RWPE2 (cell line): Measurements from ENCODE around the gene USF2.
"Not testable (repeated sequence)": the region's sequence is repeated elsewhere in the genome, so short reads cannot be mapped to it uniquely, and the experiment has no call there.

ENCODE experiments used
- ATAC-seq: fragments of 200-7000 bp; cut with Tn5 transposase; 3 replicates; pipeline ENCODE4 v1.9.1; 2021; ENCODE audit warnings: low read depth
- DNase-seq: peaks from one replicate; pipeline ENCODE4 v3.0.0-alpha.2; 2020; ENCODE audit warnings: low spot score
- H3K27ac ChIP-seq: fragments of 450-650 bp; 2 replicates; pipeline ENCODE4 v1.5.1; 2017; ENCODE audit warnings: mild to moderate bottlenecking; ENCODE audit not compliant: poor library complexity, severe bottlenecking
- H3K27me3 ChIP-seq: fragments of 250-450 bp; sonication (Bioruptor Pico); 2 replicates; pipeline ENCODE4 v1.5.1; 2021; ENCODE audit warnings: mild to moderate bottlenecking, moderate library complexity; ENCODE audit not compliant: insufficient read depth, poor library complexity, severe bottlenecking
- H3K36me3 ChIP-seq: fragments of 250-450 bp; sonication (Bioruptor Pico); 2 replicates; pipeline ENCODE4 v1.5.1; 2020; ENCODE audit warnings: low read depth, mild to moderate bottlenecking, moderate library complexity
- H3K4me1 ChIP-seq: fragments of 250-450 bp; sonication (Bioruptor Pico); 2 replicates; pipeline ENCODE4 v1.5.1; 2021; ENCODE audit warnings: mild to moderate bottlenecking, moderate library complexity; ENCODE audit not compliant: insufficient read depth, poor library complexity, severe bottlenecking
- H3K4me3 ChIP-seq: fragments of 250-450 bp; sonication (Bioruptor Pico); 2 replicates; pipeline ENCODE4 v1.5.1; 2021; ENCODE audit warnings: mild to moderate bottlenecking, moderate library complexity; ENCODE audit not compliant: severe bottlenecking
- H3K9me3 ChIP-seq: fragments of 250-450 bp; sonication (Bioruptor Pico); 2 replicates; pipeline ENCODE4 v1.5.1; 2021; ENCODE audit warnings: mild to moderate bottlenecking, moderate library complexity; ENCODE audit not compliant: severe bottlenecking
- TF ChIP-seq, protein P1 (sequence below): fragments of 450-650 bp; IDR thresholded peaks from one replicate; pipeline ENCODE4 v1.5.1; 2017; ENCODE audit warnings: mild to moderate bottlenecking, moderate library complexity; ENCODE audit not compliant: poor library complexity, severe bottlenecking

Gene USF2

DNA sequence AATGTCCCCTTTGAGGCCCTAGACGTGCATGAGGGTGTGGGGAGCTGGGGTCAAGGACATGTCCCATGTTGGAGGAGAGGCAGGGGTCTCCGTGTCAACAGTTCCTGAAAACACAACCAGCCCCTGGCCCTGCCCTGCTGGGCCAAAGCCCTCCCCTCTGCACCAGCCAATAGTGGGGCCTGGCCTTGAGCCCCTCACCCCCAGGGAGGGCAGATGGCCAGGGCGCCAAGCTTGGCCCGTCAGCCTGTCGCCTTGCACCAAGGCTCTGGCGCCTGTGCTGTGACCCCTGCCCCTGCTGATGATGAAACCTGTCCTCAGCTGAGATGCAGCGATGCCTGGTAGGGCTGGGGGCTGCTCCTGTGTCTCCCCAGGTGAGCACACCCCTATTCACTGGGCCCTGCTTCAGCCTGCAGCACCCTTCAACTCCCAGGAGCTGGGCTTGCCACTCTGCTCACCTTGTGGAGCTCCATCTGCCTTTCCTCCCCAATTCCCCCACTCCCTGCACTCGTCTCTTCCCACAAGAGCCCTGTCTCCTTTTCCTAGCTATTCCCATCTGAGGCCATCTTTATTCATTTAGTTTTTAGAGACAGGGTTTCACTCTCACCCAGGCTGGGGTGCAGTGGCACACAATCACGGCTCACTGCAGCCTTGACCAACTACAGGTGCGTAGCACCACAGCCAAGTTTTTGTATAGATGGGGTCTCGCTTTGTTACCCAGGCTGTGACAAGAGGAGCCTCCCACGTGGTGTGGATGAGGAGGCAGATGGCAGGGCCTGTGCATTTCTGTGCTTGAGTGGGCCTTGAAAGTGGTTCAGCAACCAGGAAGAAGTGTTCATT is 11.4 kb downstream of the USF2 start:
- TF ChIP-seq, protein P1, sequence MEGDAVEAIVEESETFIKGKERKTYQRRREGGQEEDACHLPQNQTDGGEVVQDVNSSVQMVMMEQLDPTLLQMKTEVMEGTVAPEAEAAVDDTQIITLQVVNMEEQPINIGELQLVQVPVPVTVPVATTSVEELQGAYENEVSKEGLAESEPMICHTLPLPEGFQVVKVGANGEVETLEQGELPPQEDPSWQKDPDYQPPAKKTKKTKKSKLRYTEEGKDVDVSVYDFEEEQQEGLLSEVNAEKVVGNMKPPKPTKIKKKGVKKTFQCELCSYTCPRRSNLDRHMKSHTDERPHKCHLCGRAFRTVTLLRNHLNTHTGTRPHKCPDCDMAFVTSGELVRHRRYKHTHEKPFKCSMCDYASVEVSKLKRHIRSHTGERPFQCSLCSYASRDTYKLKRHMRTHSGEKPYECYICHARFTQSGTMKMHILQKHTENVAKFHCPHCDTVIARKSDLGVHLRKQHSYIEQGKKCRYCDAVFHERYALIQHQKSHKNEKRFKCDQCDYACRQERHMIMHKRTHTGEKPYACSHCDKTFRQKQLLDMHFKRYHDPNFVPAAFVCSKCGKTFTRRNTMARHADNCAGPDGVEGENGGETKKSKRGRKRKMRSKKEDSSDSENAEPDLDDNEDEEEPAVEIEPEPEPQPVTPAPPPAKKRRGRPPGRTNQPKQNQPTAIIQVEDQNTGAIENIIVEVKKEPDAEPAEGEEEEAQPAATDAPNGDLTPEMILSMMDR: no peak
- H3K27me3 ChIP-seq: peaks cover 17% of the 10 kb centered on the region
- DNase-seq (no peak), ATAC-seq (no peak)
- H3K36me3 ChIP-seq: peaks cover 7% of the 10 kb centered on the region
- no peaks in the 10 kb centered on the region for H3K4me1 ChIP-seq
- no peaks in the 10 kb centered on the region for H3K9me3 ChIP-seq
- no peak overlapping the region for H3K27ac ChIP-seq
- H3K4me3 ChIP-seq: no peak overlapping the region

DNA sequence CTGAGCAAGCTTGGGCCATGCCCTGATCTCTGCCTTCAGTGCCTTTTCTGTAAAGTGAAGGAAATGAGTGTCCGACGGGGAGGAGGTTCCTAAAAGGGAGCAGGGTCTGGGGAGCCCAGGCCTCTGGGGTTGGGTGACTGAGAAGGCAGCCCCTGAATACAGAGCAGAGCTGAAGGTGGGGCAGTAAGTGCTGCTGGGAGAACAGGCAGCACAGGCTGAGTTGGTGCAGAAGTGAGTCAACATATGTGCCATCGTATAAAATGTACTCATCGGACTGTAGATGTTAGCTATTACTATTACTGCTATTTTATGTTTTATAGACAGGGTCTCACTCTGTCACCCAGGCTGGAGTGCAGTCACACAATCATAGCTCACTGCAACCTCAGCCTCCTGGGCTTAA is 12.5 kb downstream of the USF2 start:
- DNase-seq (no peak), ATAC-seq (peak; percentile 40; the same call in 2 of the 3 replicates)
- H3K9me3 ChIP-seq: no peaks in the 10 kb centered on the region
- H3K4me1 ChIP-seq: no peaks in the 10 kb centered on the region
- TF ChIP-seq, protein P1: no peak
- peaks cover 17% of the 10 kb centered on the region for H3K27me3 ChIP-seq
- no peak overlapping the region for H3K27ac ChIP-seq
- H3K4me3 ChIP-seq: no peak overlapping the region
- H3K36me3 ChIP-seq: 0 out of 2 replicates have a peak, but pooled peaks cover 2% of the 10 kb centered on the region

DNA sequence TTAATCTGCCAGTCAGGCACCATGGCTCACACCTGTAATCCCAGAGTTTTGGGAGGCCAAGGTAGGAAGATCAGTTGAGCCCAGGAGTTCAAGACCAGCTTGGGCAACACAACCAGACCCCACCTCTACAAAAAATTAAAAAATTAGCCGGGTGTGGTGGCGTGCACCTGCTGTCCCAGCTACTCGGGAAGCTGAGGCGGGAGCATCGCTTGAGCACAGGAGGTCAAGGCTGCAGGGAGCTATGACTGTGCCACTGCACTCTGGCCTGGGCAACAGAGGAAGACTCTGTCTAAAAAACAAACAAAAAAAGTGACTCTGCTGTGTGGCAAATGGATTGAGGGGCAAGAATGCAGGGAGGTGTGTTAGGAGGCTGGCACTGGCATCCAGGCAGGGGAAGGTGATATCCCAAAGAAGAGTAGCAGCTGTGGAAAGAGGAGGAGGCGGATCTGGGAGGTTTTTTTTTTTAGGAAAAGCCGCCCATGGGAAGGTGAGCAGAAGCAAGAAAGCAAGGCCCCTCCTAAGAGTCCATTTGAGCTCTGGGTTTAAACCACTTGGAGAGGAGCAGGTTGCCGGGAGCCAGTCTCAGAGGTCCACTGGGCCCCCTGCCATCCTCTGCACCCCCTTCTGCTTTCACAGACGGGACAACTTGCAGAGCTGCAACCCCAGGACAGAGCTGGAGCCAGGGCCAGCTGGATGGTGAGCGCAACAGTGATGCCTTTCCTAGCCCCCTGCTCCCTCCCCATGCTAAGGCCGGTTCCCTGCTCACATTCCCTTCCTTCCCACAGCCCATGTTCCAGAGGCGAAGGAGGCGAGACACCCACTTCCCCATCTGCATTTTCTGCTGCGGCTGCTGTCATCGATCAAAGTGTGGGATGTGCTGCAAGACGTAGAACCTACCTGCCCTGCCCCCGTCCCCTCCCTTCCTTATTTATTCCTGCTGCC is 15.7 kb downstream of the USF2 start:
- Histone ChIP-seq H3K27ac (no peak overlapping the region), H3K36me3 (no peaks in the 10 kb centered on the region), H3K4me3 (no peak overlapping the region), H3K9me3 (no peaks in the 10 kb centered on the region), H3K4me1 (no peaks in the 10 kb centered on the region), H3K27me3 (peaks cover 17% of the 10 kb centered on the region)
- TF ChIP-seq, protein P1: no peak
- DNase-seq (no peak), ATAC-seq (no peak)

DNA sequence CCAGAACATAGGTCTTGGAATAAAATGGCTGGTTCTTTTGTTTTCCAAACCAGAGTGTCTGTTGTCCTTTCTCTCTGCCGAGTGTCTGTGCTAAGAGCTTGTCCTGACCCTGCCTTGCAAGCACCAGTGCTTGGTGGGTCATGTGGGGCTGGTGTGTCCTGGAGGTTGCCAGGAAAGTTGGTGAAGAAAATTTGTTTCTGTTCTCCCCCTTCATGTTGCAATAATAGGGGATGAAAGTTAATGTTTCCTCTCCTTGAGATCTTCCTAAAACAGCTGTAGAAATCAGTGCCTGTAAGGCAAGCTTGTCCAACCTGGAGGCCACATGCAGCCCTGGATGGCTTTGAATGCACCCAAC is 16.3 kb downstream of the USF2 start:
- Histone ChIP-seq H3K36me3 (no peaks in the 10 kb centered on the region), H3K4me3 (no peak overlapping the region), H3K9me3 (no peaks in the 10 kb centered on the region), H3K27me3 (peaks cover 17% of the 10 kb centered on the region), H3K27ac (no peak overlapping the region), H3K4me1 (no peaks in the 10 kb centered on the region)
- DNase-seq: no peak
- TF ChIP-seq, protein P1: no peak
- no peak for ATAC-seq

DNA sequence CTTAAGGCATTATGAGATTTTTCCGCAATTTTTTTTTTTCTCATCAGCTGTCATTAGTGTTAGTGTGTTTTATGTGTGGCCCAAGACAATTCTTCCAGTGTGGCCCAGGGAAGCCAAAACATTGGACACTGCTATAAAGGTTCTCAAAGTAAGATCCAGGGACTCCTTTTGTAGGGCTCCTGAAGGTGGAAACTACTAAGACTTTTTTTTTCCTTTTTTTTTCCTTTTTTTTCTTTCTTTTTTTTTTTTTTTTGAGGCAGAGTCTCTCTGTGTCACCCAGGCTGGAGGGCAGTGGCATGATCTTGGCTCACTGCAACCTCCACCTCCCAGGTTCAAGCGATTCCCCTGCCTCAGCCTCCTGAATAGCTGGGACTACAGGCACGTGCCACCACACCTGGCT is 16.7 kb downstream of the USF2 start:
- ATAC-seq, H3K4me3 ChIP-seq, H3K4me1 ChIP-seq, DNase-seq, H3K36me3 ChIP-seq, H3K9me3 ChIP-seq, H3K27ac ChIP-seq: not testable (repeated sequence)
- H3K27me3 ChIP-seq: peaks cover 17% of the 10 kb centered on the region

DNA sequence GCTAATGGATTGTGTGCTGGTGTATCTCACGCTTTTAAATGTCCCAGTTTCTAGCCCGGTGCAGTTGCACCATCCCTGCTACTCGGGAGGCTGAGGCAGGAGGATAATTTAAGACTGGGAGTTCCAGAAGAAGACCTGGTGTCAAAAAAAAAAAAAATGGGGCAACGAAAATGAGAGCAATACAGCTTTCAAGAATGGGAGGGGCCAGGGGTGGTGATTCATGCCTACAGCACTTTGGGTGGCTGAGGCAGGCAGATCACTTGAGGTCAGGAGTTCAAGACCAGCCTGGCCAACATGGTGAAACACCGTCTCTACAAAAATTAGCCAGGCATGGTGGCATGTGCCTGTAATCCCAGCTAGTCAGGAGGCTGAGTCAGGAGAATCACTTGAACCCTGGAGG is 17.3 kb downstream of the USF2 start:
- H3K36me3 ChIP-seq, H3K9me3 ChIP-seq, DNase-seq, H3K27ac ChIP-seq, H3K4me1 ChIP-seq, H3K4me3 ChIP-seq, ATAC-seq: not testable (repeated sequence)
- peaks cover 19% of the 10 kb centered on the region for H3K27me3 ChIP-seq
